Breast epithelium (tissue), 4 donors: ENCODE measurements around the gene CIT. TPM values are rescaled to one million over a fixed set of nuclear protein-coding genes. Genes with fewer than 3 reads are reported as not detected.
"Not testable (repeated sequence)": the region's sequence is repeated elsewhere in the genome, so short reads cannot be mapped to it uniquely, and the experiment has no call there.

Experiments
- DNase-seq, 2 donors: peaks; one replicate each; pipeline ENCODE4 v3.0.0-alpha.2; 2019; ENCODE audit warnings: low spot score in 2 of 2
- H3K27ac ChIP-seq, 2 donors: fragments of 200-600 bp; sonication (generic) in 1 of 2; one replicate each; pipeline ENCODE4 v1.5.1; 2016 to 2019; ENCODE audit warnings: mild to moderate bottlenecking in 1 of 2
- H3K27me3 ChIP-seq, 2 donors: fragments of 200-600 bp; sonication (generic) in 1 of 2; one replicate each; pipeline versions ENCODE4 v1.5.1 to v1.6.0; 2017 to 2019; ENCODE audit warnings: control low read depth in 1 of 2, mild to moderate bottlenecking in 1 of 2
- H3K36me3 ChIP-seq: fragments of 200-600 bp; one replicate; pipeline ENCODE4 v1.5.1; 2019
- H3K4me1 ChIP-seq, 2 donors: fragments of 200-600 bp; sonication (generic); one replicate each; pipeline ENCODE4 v1.5.1; 2016 to 2019; ENCODE audit warnings: control low read depth in 1 of 2
- H3K4me3 ChIP-seq, 3 donors: fragments of 200-600 bp; sonication (generic); 1 replicate in 2 of 3; 2 replicates in 1 of 3; pipeline ENCODE4 v1.5.1; 2016 to 2019; ENCODE audit warnings: mild to moderate bottlenecking in 3 of 3, moderate library complexity in 2 of 3
- H3K9me3 ChIP-seq, 2 donors: fragments of 200-600 bp; sonication (generic) in 1 of 2; one replicate each; pipeline ENCODE4 v1.5.1; 2016 to 2019; ENCODE audit warnings: control low read depth in 1 of 2
- POLR2A ChIP-seq: fragments of 450-650 bp; IDR thresholded peaks from one replicate; pipeline ENCODE4 v1.6.1; 2016; ENCODE audit warnings: antibody characterized with exemption, mild to moderate bottlenecking, moderate library complexity
- POLR2AphosphoS5 ChIP-seq, 3 donors: sonication (generic); formaldehyde crosslinking; IDR thresholded peaks; one replicate each; pipeline ENCODE4 v1.6.1; 2017; ENCODE audit warnings: antibody characterized with exemption in 3 of 3
- intact Hi-C: fragments of 100-400 bp; cut with DNase I; formaldehyde crosslinking; loops from one replicate; pipeline ENCODE4 v1.15.1; 2023; ENCODE audit warnings: low total_unique reads
- total RNA-seq, 3 donors: library from RNA; depleted of rRNA; stranded (reverse); fragments of >200 nt; gene quantifications; one replicate each; pipeline ENCODE4 v1.1.0, GENCODE V29; 2016
- TF ChIP-seq, protein P1 (sequence below), 3 donors: fragments of 450-650 bp; IDR thresholded peaks; one replicate each; pipeline ENCODE4 v1.5.1; 2016 to 2017; ENCODE audit warnings: antibody characterized with exemption in 3 of 3, mild to moderate bottlenecking in 3 of 3, moderate library complexity in 3 of 3

The CIT gene
- total RNA-seq, 3 donors from 2014 or later, result 1.3 to 9.5 (median 2.4) TPM

DNA sequence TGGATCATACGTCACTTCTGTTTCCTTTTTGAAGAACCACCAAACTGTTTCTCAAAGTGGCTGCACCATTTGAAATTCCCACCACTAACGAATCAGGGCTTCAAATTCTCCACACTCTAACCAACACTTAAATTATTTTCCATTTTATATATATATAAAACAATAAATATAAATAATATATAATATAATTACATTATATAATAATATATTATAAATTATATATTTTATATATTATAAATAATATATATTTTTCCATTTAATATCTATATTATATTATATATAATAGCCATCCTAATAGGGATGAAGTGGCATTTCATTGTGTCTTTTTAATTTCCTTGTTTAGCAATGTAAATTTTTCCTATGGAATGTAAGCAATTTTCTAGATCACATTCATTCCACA lies 24.6 kb upstream of the CIT start:
- DNase-seq, result no peak
- H3K4me3 ChIP-seq, result no peak overlapping the region
- H3K4me1 ChIP-seq, result no peaks in the 10 kb centered on the region
- no peak for TF ChIP-seq POLR2A
- TF ChIP-seq, protein P1, sequence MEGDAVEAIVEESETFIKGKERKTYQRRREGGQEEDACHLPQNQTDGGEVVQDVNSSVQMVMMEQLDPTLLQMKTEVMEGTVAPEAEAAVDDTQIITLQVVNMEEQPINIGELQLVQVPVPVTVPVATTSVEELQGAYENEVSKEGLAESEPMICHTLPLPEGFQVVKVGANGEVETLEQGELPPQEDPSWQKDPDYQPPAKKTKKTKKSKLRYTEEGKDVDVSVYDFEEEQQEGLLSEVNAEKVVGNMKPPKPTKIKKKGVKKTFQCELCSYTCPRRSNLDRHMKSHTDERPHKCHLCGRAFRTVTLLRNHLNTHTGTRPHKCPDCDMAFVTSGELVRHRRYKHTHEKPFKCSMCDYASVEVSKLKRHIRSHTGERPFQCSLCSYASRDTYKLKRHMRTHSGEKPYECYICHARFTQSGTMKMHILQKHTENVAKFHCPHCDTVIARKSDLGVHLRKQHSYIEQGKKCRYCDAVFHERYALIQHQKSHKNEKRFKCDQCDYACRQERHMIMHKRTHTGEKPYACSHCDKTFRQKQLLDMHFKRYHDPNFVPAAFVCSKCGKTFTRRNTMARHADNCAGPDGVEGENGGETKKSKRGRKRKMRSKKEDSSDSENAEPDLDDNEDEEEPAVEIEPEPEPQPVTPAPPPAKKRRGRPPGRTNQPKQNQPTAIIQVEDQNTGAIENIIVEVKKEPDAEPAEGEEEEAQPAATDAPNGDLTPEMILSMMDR (IDR thresholded peaks at IDR 0.05), result no peak
- no peak for TF ChIP-seq POLR2AphosphoS5 (IDR thresholded peaks at IDR 0.05)
- intact Hi-C loops, result no loop called here
- peaks cover 0 to 5% of the 10 kb centered on the region in 2 donors for H3K27me3 ChIP-seq
- no peaks in the 10 kb centered on the region for H3K9me3 ChIP-seq
- no peak overlapping the region for H3K27ac ChIP-seq
- no peaks in the 10 kb centered on the region for H3K36me3 ChIP-seq

DNA sequence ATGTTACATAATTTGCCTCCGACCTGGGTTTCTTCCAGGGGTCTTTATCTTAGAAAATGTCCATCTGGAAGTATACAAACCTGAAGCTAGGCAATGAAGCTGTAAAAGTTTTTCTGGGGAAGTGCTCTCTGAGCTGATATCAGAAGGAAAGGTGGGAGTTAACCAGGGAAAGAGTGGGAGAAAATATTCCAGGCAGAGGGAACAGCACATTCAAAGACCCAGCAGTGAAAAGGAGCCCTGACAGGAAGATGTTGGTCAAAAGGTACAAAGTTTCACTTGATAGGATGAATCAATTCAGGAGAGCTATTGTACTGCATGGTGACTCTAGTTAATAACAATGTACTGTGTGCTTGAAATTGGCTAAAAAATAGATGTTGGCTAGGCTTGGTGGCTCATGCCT lies 17.8 kb upstream of the CIT start:
- no peaks in the 10 kb centered on the region for H3K4me1 ChIP-seq
- no peaks in the 10 kb centered on the region for H3K9me3 ChIP-seq
- TF ChIP-seq, protein P1 (IDR thresholded peaks at IDR 0.05), result no peak
- TF ChIP-seq POLR2AphosphoS5 (IDR thresholded peaks at IDR 0.05) (no peak), POLR2A (no peak)
- H3K4me3 ChIP-seq, result no peak overlapping the region
- no peaks in the 10 kb centered on the region for H3K36me3 ChIP-seq
- DNase-seq, result no peak
- H3K27ac ChIP-seq, result no peak overlapping the region
- intact Hi-C loops, result no loop called here
- H3K27me3 ChIP-seq, result no peaks in the 10 kb centered on the region

DNA sequence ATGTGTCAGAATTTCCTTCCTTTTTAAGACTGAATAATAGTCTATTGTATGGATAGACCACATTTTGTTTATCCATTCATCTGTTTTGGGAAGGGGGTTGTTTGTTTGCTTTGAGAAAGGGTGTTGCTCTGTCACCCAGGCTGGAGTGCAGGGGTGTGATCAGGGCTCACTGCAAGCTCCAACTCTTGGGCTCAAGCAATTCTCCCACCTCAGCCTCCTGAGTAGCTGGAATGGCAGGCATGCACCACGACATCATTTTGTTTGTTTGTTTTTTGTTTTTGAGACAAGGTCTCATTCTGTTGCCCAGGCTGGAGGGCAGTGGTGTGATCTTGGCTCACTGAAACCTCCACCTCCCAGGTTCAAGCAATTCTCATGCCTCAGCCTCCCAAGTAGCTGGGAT lies 15.5 kb upstream of the CIT start:
- H3K27me3 ChIP-seq, H3K27ac ChIP-seq, H3K36me3 ChIP-seq, intact Hi-C loops, H3K4me1 ChIP-seq, DNase-seq, H3K4me3 ChIP-seq, H3K9me3 ChIP-seq: not testable (repeated sequence)

DNA sequence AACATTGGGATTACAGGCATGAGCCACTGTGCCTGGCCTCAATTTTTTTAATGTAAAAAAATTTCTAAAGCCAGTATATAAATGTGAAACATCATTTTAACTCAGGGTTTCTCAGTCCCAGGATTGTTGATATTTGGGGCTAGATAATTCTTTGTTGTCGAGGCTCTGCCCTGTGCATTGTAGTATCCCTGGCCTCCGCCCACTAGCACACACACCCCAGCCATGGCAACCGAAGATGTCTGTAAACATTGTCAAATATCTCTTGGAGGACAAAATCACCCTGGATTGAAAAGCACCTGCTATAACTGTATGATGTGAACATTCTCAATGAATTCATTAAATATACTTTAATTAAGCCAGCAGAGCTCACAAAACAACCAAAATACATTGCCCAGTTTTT lies 8.4 kb upstream of the CIT start:
- H3K4me1 ChIP-seq, result no peaks in the 10 kb centered on the region
- no peak for DNase-seq
- H3K4me3 ChIP-seq, result no peak overlapping the region
- H3K36me3 ChIP-seq, result no peaks in the 10 kb centered on the region
- intact Hi-C loops, result no loop called here
- TF ChIP-seq POLR2AphosphoS5 (IDR thresholded peaks at IDR 0.05), result no peak
- TF ChIP-seq POLR2A, result no peak
- TF ChIP-seq, protein P1 (IDR thresholded peaks at IDR 0.05), result no peak
- no peak overlapping the region for H3K27ac ChIP-seq
- H3K27me3 ChIP-seq, result no peaks in the 10 kb centered on the region
- no peaks in the 10 kb centered on the region for H3K9me3 ChIP-seq

DNA sequence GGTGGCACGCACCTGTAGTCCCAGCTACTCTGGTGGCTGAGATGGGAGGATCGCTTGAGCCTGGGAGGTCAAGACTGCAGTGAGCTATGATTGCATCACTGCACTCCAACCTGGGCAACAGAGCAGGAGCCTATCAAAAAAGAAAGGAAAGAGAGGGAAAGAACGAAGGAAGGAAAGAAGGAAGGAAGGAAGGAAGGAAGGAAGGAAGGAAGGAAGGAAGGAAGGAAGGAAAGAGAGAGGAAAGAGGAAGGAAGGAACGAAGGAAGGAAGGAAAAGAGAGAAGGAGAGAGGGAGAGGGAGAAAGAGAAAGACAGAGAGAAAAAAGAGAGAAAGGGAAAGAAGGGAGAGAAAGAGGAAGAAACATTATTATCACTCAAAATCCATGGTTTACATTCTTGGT lies 6.7 kb upstream of the CIT start:
- H3K4me1 ChIP-seq, H3K27ac ChIP-seq, DNase-seq, H3K4me3 ChIP-seq, intact Hi-C loops, H3K36me3 ChIP-seq, H3K27me3 ChIP-seq, H3K9me3 ChIP-seq: not testable (repeated sequence)

DNA sequence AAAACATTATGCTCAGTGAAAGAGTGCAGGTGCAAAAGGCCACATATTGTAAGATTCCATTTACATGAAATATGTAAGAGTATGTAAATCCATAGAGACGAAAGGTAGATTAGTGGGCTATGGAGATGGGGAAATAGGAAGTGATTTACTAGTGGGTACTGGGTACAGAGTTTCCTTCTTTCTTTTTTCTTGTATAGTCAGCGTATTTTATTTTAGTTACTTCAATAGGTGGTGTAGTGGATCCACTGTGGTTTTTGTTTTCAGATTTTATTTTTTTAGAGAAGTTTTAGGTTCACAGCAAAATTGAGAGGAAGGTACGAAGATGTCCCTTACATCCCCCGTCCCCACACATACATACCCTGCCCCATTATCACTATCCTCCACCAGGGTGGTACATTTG lies 6.1 kb upstream of the CIT start:
- H3K4me1 ChIP-seq, result no peaks in the 10 kb centered on the region
- no peaks in the 10 kb centered on the region for H3K9me3 ChIP-seq
- TF ChIP-seq POLR2AphosphoS5 (IDR thresholded peaks at IDR 0.05) (no peak), POLR2A (no peak)
- TF ChIP-seq, protein P1 (IDR thresholded peaks at IDR 0.05), result no peak
- DNase-seq, result no peak
- H3K36me3 ChIP-seq, result no peaks in the 10 kb centered on the region
- H3K27me3 ChIP-seq, result no peaks in the 10 kb centered on the region
- intact Hi-C loops, result no loop called here
- no peak overlapping the region for H3K4me3 ChIP-seq
- no peak overlapping the region for H3K27ac ChIP-seq
